Subcutaneous abdominal adipose tissue (tissue), 5 donors: ENCODE results near the gene ATOH8.

Experiments
- H3K27ac ChIP-seq: one replicate; pipeline ENCODE4 v1.7.0; 2013; ENCODE audit warnings: low read depth, mild to moderate bottlenecking, inconsistent platforms, low read length, moderate library complexity
- H3K27me3 ChIP-seq, 5 donors: one replicate each; pipeline ENCODE4 v1.7.0; 2013; ENCODE audit warnings: low read length in 5 of 5, inconsistent platforms in 1 of 5; ENCODE audit not compliant: control insufficient read depth in 5 of 5, insufficient read depth in 4 of 5
- H3K36me3 ChIP-seq, 5 donors: one replicate each; pipeline ENCODE4 v1.7.0; 2013; ENCODE audit warnings: low read length in 5 of 5; ENCODE audit not compliant: control insufficient read depth in 5 of 5, insufficient read depth in 5 of 5
- H3K4me1 ChIP-seq, 5 donors: one replicate each; pipeline ENCODE4 v1.7.0; 2013; ENCODE audit warnings: low read length in 5 of 5, mild to moderate bottlenecking in 3 of 5, moderate library complexity in 1 of 5; ENCODE audit not compliant: control insufficient read depth in 5 of 5, insufficient read depth in 5 of 5
- H3K4me3 ChIP-seq, 5 donors: one replicate each; pipeline ENCODE4 v1.7.0; 2013; ENCODE audit warnings: low read length in 5 of 5, low read depth in 1 of 5
- H3K9ac ChIP-seq, 5 donors: one replicate each; pipeline ENCODE4 v1.7.0; 2013; ENCODE audit warnings: low read length in 5 of 5, mild to moderate bottlenecking in 4 of 5, moderate library complexity in 3 of 5
- H3K9me3 ChIP-seq, 5 donors: one replicate each; pipeline ENCODE4 v1.7.0; 2013; ENCODE audit warnings: low read length in 5 of 5; ENCODE audit not compliant: control insufficient read depth in 5 of 5
- donor health status: healthy.
- donor health status: healthy.
- donor health status: healthy.
- donor health status: healthy.
- donor health status: healthy.

Gene ATOH8

DNA sequence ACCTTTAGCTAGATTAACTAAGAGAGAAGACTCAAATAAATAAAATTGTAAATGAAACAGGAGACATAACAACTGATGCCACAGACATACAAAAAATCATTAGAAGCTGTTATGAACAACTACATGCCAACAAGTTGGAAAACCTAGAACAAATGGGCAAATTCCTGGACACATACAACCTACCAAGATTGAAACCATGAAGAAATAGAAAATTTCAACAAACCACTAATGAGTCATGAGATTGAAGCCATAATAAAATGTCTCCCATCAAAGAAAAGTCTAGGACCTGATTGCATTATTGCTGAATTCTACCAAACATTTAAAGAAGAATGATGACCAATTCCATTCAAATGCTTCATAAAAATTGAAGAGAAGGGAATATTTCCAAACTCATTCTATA, 80.7 kb downstream of the ATOH8 start:
- Histone ChIP-seq H3K4me3 (no peak overlapping the region), H3K4me1 (no peaks in the 10 kb centered on the region), H3K9ac (no peak overlapping the region), H3K36me3 (peaks cover 0 to 6% (median 5%) of the 10 kb centered on the region in 5 donors), H3K27me3 (no peaks in the 10 kb centered on the region), H3K27ac (no peak overlapping the region), H3K9me3 (no peaks in the 10 kb centered on the region)
